Ecto neural progenitor cell (in vitro differentiated cells): ENCODE data around the gene C15orf39.
"Not testable (repeated sequence)": the region's sequence is repeated elsewhere in the genome, so short reads cannot be mapped to it uniquely, and the experiment has no call there.

Experiments
- DNase-seq: peaks from one replicate; pipeline ENCODE4 v3.0.0-alpha.2; 2018; ENCODE audit warnings: low spot score

C15orf39 gene

DNA sequence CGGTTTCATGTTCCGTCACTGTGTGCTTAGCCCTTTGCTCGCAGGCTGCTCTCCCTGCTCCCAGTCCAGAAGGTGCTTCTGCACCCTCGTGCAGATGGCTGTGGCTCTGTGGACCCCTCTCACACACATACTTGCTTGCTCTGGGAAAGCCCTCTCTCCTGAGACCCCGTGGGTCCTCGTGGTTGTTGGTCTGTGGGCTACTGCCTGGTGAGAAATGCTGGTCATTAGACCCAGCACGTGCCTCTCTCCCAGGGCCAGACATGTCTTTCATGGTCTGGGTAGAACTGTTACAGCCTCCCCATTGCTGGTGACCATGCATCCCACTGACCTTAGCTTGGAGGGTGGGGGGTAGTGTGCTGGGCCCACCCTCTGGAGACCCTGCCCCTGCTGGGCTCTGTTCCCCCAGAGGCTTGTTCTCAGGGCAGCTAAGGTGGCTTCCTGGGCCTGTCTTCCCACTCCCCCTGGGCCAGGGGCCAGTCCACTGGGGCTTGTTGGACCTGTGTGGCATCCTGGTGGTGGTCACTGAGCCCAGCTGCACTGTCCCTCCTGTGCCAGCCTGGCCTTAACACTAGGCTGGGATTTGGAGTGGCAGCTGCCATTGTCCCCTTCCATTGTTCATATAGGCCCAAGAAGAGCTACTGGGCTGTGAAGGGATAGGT is 10.6 kb downstream of the C15orf39 start:
- DNase-seq = no peak

DNA sequence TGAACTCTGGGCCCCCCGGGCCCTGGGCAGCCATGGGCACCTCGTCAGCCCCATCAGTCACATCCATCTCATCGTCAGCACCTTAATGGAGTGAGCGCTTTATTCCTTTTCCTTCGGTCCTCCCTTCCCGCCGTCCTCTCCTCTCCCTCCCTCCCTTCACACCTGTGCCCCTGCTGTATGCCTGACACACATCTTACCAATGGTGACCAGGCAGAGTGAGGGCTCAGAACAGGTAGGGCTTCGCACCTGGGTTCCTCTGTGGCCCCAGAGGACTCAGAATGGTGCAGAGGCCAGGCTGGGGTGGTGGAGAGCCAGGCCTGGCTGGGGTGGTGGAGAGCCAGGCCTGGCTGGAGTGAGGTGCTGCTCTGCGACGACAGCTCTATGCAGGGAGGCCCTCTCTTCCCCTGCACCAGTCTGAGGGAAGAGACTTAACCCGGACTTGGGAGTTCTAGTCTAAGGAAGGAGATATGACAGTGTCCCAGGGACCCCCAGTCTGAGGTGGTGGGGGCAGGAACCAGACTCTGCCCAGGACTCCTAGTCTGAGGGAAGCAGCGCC is 11.6 kb downstream of the C15orf39 start:
- no peak for DNase-seq

DNA sequence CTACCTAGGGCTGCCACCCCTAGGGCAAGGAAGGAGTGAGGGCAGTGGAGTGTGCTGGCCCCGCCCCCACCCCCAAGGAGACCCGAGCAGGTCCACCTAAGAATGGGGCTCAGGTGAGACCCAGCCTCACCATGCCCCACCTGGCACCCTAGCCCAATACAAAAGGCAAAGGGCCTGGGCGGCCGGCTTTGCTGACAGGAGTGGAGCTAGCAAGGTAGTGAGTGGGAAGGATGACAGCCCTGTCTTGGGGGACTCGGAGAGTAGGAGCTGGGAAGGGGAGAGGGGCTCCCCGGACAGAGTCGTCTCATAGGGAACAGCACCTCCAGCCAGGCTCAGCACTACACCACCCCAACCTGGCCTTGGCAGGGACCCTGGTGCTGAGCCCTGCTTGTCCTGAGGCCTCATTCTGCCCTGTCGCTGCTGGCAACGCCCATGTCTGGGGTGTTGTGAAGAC is 12.1 kb downstream of the C15orf39 start:
- DNase-seq = no peak

DNA sequence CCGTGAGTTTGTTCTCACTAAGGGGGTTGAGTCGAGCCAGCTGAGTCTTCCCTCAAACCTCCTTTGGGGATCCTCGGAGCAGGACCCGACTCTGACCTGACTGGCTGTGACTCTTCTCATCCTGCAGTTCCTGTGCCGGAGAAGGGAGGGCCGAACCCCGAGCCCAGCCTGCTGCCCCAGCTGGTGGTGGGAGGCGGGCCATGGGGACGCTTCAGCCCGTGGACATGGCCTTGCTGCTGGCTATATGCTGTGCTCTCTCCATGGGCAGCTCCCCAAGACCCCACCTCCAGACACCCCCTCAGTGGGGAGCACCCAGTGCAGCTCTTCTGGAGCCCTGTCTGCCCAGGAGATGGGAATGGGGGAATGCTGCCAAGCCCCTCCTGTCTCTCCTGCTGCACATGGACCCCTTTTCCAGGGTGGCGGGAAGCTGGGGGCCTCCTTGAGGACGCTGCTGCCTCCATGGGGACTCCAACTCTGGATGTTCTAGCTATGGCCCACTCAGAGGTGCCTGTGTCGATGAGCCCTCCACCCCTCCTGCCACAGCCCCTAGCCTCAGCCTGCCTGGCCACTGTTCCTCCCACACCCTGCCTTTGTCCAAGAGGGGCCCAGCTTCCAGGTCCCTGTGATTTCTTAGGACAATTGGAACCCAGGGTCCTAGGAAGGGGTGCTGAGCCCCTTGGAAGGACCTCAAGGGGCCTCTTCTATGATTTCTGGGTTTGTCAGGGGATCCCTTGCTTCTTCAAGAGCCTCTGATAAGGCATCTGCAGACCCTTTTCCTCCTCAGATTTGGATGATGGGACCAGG is 12.8 kb downstream of the C15orf39 start:
- no peak for DNase-seq

DNA sequence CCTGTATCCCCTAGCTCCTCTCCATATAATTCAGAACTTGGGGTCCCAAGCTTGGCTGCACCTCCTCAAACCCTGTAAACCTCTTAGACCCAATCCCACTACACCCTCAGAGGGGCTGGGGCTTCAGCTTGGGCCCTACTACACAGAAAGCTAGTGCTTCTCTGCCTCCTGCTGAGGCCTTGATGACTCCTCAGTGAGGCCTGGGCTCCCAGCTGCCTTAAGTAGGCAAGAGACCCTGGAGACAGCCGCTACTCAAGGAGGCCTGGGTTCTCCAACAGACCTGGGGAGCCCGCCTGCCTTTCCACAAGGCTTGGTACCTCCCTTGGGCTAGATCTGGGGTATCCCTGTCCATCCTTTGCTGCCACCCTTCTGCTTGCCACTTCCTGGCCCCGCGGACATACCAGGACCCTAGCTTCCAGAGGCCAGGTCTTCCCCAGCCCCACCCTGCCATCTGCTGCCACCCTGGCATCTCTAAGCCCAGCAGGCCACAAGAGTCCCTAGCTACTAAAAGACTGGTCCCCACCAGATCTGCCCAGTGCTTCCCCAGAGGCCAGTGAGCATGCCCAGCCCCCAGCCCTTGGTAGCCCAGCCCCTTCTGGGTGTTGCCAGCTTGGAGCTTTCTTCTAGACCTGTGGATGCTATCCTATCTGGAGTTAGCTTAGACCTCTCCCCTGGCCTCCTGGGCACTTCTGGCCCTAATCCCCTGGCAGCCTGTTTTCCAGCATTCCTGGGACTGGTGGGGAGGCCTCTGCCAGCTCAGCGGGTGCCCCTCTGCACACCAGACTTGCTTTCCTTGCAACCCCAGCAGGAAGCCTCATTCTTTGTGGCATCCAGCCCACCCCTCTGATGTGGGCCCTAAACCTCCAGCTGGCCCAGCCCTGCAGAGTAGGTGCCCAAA is 13.7 kb downstream of the C15orf39 start:
- no peak for DNase-seq

DNA sequence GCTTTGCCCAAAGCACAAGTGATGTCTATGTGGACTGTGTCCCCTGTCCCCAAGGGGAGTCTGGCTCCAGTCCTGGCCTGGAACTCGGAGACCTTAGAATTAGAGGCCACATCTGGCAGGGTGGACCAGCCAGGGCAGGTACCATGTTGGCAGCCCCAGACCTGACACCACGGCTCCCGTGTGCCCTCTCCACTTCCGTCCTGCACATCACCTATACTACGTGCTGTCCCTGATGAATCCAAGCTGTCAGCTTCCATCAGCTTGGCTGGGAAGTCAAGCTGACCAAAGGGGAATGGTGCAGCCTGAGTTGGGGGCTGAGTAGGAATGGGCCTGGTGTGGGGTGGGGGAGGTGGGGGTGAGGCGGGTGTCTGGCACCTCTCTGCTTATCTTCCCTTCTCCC is 15.3 kb downstream of the C15orf39 start:
- no peak for DNase-seq

DNA sequence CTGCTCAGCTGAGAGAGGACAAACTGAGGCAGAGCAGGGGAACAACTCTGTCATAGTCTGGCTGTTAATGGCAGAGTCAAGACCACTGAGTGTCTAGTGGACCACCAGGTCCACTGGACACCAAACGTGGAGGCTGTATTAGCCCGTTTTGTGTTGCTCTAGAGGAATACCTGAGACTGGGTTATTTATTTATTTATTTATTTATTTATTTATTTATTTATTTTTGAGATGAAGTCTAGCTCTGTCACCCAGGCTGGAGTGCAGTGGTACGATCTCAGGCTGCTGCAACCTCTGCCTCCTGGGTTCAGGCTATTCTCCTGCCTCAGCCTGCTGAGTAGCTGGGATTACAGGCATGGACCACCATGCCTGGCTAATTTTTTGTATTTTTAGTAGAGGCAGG is 15.9 kb downstream of the C15orf39 start:
- not testable (repeated sequence) for DNase-seq

DNA sequence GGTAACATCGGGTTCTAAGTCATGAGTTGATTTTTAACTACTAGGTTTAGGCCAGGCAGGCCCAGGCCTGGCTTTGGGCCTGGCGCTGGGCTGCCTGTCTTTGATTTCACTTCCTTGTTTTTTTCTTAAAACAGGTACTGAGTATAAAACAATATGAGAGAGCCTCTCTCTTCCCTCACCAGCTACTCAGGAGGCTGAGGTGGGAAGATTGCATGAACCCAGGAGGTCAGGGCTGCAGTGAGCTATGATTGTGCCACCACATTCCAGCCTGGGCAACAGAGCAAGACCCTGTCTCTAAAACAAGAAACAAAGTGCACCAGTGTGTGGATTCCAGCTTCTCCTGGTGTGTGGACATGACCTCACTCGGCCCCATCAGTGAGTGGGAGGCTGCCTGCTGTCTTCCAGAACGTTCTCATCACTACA is 17.8 kb downstream of the C15orf39 start:
- not testable (repeated sequence) for DNase-seq

DNA sequence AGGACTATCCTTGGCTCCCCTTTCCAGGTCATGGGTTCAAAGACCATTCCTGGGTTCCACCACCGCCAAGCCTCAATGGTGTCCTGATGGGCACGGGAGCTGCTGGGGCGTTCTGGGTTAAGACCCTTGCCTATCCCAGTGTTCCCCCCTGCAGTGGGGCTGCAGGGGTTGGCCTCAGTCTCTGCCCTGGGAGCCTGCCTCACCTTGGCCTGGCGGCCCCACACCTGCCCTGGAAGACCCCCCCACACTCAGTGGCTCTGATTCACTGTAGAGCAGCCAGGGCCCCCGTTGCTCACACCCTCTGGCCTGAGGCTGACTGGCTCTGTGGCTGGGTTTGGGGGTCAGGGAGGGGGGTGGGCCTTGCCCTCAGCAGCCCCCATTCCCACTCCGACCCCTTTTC is 22.0 kb downstream of the C15orf39 start:
- DNase-seq = no peak

DNA sequence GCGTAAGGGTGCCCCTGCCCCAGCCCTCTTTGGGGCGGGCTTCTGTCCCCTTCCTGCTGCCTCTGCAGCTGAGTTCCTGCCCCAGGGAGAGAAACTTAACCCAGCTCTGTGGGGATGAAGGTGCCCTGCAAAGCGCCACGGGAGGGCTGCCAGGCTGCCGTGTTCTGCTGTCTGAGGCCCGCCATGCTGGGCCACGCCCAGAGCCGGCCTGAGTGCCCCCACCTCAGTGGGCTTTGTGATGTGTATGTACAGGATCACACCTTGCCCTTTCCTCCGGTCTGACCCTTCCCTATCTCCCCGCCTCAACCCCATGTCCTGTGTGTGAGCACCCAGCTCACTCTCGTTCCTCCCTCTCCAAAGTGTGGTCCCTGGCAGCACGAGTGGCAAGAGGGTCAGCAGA is 22.6 kb downstream of the C15orf39 start:
- DNase-seq = no peak

DNA sequence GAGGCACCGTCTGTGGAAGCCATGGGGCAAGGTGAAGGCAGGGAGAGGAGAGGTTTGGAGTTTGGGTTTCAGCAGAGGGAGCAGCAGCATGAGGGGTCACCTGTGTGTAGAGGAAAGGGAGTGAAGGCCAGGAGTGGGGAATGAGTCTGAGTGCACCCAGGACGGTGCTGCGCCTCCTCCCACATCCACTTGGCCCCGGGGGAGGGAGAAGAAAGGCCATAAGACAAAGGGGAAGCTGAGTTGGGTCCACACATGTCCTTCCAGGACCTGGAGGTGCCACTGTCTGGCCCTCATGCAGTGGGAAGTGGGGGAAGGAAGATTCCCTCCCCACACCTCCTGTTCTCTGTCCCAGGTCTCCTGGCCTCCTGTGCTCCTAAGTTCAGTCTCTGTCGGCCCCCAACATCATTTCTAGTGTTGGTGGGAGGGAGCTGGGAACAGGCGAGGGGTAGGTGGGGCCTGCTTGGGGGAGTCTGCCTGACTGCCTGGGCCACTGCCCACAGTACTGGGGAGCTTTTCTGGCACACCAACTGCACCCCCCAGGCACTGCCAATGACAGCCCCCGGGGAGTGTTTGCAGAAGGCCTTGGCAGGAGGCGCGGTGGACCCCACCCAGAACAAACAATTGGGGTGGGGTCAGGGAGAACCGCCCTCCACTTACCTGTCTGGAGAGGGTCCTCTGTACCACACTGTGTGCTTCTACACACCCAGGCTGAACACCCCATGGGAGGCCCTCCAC is 23.6 kb downstream of the C15orf39 start:
- not testable (repeated sequence) for DNase-seq

DNA sequence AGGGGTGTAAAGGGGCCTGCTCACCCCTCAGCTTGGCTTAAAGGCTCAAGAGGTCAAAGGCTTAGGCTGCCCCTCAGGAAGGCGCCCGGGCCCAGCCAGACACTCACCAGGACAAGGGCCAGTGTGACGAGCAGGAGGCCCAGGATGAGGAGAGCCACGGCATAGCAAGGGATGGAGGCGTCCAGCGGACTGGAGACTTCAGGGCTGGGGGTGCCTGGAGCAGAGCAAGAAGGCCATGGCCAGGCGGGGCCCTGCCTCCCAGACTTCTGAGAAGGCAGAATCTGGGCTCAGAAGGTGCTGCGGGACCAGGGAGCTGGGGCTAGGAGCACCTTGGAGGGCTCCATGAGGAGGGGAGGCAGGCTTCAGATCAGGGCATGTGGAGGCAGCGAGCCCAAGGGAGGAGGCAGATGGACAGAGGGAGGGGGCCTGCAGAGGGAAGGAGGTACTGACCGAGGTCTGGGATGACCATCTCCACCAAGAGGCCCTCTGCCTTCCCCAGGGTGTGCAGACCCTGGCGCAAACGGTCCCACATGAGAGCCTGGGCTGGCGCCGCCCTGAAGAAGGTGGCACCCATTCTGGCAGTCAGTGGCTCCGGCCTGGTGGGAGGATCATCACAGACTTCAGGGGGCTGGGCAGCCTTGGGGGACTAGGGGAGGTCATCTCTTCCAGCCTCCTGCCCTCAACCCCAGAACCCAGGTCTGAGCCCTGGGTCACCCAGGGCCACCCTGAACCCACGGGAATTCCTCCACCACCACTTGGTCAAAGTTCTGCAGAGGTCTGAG is 24.5 kb downstream of the C15orf39 start:
- DNase-seq = no peak

DNA sequence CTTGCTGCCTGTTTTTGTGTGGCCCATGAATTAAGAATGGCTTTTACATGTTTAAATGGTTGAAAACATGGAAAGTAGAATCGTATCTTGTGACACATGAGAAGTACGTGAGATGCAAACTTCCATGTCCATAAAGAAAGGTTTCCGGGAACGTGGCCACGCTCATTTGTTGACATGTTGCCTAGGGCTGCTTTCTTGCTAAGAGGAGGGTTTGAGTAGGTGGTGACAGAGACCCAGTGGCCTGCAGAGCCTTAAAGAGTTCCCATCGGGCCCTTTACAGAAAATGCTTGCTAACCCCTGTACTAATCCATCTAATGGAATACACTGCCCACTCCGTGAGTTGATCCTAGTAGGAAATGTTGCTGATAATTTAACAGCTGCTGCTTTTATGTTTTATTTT is 25.4 kb downstream of the C15orf39 start:
- not testable (repeated sequence) for DNase-seq

DNA sequence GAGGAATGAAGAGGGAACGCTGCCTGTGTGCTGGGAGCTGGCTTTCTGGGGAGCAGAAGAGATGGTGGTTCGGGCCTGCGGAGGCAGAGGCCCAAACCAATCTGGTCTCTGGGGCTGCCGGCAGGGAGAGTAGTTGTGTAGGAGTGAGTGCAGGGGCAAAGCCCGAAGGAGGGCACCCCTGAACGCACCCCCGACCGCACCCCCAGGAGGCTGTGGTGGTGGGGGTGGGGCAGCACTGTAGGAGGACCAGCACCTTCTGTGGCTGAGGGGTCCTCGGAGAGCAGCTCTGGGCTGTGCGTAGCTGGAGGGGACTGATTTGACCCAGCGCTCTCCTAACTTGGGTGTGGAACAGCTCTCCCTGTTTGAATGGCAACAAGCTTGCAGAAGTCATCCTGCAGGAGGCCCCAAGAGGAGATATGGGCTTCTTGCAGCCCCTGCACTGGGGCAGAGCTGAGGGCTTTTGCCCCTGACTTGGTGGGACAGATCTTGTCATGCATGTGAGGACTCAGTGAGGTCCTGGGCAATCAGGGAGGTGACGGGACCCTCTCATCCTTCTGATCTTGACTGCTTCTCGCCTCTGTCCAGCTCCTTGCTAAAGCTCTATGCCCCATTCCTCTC is 26.1 kb downstream of the C15orf39 start:
- no peak for DNase-seq

DNA sequence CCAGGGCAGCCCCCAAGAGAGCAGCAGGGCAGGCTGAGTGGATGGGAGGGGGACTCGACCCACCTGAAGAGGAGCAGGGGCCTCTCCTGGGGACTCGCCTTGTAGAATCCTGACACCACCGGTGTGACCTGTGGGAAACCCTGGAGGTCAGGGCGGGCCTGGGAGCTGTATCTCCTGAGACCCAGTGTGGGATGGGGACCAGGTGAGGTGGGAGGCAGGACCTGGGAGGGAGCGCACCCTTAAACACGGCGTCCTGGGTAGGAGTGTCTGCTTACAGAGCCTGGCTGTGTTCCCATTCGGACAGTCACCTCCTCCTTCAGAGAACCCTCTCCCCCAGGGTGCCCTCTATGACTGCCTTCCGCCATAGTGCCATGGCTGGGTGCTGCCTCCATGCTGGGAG is 27.1 kb downstream of the C15orf39 start:
- DNase-seq = no peak

DNA sequence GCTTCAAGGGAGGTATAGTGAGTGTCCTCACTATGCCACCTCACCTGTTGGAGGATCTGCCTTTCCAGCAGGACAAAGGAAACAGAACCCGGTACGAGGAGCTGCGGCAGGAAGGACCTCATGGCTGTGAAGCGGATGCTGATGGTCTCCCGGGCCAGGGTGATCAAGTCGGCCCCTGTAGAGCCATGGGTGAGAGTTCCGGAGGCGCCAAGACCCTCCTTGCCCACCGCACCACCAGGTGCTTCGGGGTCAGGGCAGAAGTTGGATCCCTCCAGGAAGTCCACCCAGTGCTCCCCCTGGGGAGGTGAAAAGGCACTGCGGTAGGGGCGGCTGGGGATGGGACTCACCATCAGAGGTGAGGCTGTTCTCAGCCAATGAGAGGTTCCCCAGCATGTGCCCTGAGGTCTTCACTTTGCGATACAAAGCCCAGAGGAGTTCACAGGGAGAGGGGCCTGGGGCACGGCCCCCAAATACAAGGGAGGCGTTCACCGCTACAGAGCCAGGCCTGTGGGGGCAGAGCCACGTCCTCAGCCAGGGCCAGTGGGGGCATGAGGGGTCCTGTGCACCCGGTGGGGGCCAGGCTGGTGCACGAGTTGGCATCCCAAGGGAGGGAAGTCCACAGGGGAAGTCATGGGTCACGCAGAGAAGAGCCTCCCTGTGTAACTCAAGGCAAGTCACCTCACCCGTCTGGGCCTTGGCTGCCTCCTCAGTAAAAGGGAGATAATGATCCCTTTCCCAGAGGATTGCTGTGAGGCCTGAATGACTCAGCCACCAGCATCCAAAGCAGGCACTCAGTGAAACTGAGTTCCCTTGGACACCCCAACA is 27.7 kb downstream of the C15orf39 start:
- no peak for DNase-seq

DNA sequence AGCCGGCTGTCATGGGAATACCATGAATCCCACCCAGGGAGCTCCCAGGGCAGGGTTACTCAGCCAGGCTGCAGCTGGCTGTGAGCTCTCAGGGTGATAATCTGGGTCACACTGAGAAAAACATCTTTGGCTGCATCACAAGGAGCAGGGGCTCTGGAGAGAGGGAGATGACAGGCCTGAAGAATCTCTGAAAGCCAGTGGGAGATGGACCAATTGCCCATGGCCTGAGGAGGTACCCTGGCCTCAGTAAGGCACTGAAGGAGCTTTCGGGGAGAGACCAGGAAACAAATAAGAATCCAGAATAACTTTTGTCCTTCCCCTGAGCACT is 28.3 kb downstream of the C15orf39 start:
- DNase-seq = no peak

DNA sequence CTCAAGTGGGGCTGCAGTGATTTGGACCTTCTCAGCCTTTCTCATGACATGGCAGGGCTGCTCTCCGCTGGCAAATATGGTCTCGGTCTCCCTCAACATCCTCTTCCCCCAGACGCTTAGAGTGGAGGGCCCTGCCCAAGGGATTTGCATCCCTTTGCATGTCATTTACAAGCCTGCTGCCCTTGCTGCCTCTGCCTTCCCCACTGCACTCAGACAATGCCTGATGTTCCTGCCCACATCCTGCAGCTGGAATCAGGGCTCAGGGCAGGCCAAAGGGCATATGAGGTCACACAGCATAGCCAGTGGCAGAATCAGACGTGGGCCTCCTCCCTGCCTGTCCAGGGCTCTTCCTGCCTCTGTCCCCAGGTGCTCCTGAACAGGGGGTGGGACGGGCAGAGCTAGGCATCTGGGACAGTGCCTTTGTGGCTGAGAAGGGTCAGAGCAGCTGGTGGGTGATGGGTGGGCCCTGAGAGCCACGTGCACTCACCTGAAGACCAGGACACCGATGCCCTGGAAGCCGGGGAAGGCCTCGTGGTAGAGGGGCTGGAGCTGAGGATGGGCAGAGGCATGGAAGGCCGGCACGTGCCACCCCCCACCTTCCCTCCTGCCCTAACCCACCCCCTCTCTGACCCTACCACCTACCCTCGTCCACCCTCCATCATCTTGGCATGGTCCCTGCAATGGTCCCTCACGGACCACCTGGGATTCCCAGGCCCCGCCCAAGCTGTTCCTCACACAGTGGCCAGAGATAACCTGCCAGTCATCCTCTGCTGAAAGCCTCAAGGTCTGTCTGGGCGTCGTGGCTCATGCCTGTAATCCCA is 29.1 kb downstream of the C15orf39 start:
- no peak for DNase-seq

DNA sequence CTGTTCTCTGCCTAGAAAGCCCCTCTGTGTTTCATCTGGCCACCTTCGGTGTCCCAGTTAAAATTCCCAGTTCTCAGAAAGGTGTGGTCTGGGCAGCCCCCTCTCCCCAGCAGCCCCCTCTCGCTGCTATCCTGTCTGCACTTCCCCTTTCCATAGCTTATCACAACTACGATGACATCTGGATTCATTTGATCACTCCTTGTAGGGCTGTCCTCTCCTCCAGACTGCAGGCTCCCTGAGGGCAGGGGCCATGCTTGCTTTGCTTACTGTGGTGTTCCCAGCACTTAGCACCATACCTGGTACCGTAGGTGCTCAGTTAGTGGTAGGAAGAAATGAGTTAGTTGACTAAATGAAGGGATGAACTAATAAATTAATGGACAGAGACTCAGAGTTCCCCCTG is 30.2 kb downstream of the C15orf39 start:
- DNase-seq = no peak
